Measurements from ENCODE around the gene CIT.

The CIT gene

DNA sequence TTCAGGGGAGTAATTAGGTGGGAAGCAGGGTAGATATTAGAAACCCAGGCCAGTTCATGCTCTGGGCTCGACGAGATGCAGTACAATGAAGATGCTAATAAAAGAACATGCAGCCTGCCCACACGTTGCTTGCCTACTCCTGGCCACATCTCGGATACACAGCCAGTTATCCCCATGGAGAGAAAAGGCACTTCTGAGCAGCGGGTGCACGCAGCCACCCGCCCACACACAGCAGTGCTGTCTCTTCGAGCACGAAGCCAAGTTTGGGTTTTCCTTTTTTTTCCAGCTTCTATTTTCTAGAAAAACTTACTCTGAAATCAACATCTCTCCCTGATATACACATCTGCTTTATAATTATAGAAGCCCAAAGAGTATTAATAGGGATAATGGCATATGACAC lies 85.7 kb downstream of the CIT start:
- H4K20me1 ChIP-seq (ENCODE audit: insufficient read depth, low read length, poor library complexity, severe bottlenecking) = no peaks in the 10 kb centered on the region
- H3F3A ChIP-seq (ENCODE audit: low read depth) = no peaks in the 10 kb centered on the region
- H3K36me3 ChIP-seq (ENCODE audit: insufficient read depth, low read length) = peaks cover 54% of the 10 kb centered on the region; the same call in 1 of the 2 replicates

DNA sequence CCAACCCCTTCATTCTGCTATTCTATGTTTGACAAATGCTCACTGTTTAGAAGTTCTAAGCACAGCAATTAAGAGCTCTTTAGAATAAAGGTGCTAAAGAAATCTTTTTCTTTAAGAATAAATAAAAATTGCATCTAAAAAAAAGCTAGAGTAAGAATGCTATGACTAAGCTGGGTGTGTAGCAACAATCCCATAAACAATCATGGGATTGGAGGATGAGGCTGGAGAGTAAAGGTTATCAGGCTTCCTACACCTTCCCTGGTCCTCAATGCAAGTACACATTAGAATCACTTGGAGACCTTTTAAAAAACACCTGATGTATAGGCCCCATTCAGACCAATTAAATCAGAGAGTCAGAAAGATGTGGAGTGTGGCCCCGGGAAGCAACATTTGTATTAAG lies 88.3 kb downstream of the CIT start:
- Histone ChIP-seq H3K36me3 (ENCODE audit: insufficient read depth, low read length) (peaks cover 57% of the 10 kb centered on the region), H3K4me1 (ENCODE audit: insufficient read depth, low read length, poor library complexity, severe bottlenecking) (no peaks in the 10 kb centered on the region), H3K4me2 (ENCODE audit: low read depth, low read length, poor library complexity, severe bottlenecking) (no peak overlapping the region), H3K27me3 (ENCODE audit: insufficient read depth, low read length, poor library complexity, severe bottlenecking) (no peaks in the 10 kb centered on the region), H3K79me2 (ENCODE audit: insufficient read depth, low read length) (peaks cover 6% of the 10 kb centered on the region; the same call in 1 of the 2 replicates), H3F3A (ENCODE audit: low read depth) (no peaks in the 10 kb centered on the region), H3K4me3 (ENCODE audit: low read length, poor library complexity, severe bottlenecking) (no peak overlapping the region), H3K9me2 (replicated peaks; ENCODE audit: low read depth, low read length) (no peaks in the 10 kb centered on the region), H3K9me3 (ENCODE audit: insufficient read depth, low read depth, low read length) (no peaks in the 10 kb centered on the region), H2AFZ (ENCODE audit: low read length) (no peak overlapping the region), H4K20me1 (ENCODE audit: insufficient read depth, low read length, poor library complexity, severe bottlenecking) (no peaks in the 10 kb centered on the region), H3K9ac (ENCODE audit: low read depth, low read length, poor library complexity, severe bottlenecking) (no peak overlapping the region)
- TF ChIP-seq, protein P1, sequence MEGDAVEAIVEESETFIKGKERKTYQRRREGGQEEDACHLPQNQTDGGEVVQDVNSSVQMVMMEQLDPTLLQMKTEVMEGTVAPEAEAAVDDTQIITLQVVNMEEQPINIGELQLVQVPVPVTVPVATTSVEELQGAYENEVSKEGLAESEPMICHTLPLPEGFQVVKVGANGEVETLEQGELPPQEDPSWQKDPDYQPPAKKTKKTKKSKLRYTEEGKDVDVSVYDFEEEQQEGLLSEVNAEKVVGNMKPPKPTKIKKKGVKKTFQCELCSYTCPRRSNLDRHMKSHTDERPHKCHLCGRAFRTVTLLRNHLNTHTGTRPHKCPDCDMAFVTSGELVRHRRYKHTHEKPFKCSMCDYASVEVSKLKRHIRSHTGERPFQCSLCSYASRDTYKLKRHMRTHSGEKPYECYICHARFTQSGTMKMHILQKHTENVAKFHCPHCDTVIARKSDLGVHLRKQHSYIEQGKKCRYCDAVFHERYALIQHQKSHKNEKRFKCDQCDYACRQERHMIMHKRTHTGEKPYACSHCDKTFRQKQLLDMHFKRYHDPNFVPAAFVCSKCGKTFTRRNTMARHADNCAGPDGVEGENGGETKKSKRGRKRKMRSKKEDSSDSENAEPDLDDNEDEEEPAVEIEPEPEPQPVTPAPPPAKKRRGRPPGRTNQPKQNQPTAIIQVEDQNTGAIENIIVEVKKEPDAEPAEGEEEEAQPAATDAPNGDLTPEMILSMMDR (conservative IDR thresholded peaks at IDR 0.05; ENCODE audit: low read length) = no peak
- TF ChIP-seq EZH2phosphoT487 (IDR thresholded peaks at IDR 0.05; ENCODE audit: borderline replicate concordance) = no peak

More for the DNA sequence above, 85.7 kb downstream of the CIT start:
- no peaks in the 10 kb centered on the region for H3K27me3 ChIP-seq (ENCODE audit: insufficient read depth, low read length, poor library complexity, severe bottlenecking)
- H3K4me3 ChIP-seq (ENCODE audit: low read length, poor library complexity, severe bottlenecking) = no peak overlapping the region
- no peaks in the 10 kb centered on the region for H3K9me2 ChIP-seq (replicated peaks; ENCODE audit: low read depth, low read length)
- H3K79me2 ChIP-seq (ENCODE audit: insufficient read depth, low read length) = peaks cover 6% of the 10 kb centered on the region; the same call in 1 of the 2 replicates
- H3K9ac ChIP-seq (ENCODE audit: low read depth, low read length, poor library complexity, severe bottlenecking) = no peak overlapping the region
- TF ChIP-seq, protein P1 (conservative IDR thresholded peaks at IDR 0.05; ENCODE audit: low read length) = no peak
- TF ChIP-seq EZH2phosphoT487 (IDR thresholded peaks at IDR 0.05; ENCODE audit: borderline replicate concordance) = no peak
- no peaks in the 10 kb centered on the region for H3K4me1 ChIP-seq (ENCODE audit: insufficient read depth, low read length, poor library complexity, severe bottlenecking)
- no peak overlapping the region for H3K4me2 ChIP-seq (ENCODE audit: low read depth, low read length, poor library complexity, severe bottlenecking)
- H2AFZ ChIP-seq (ENCODE audit: low read length) = no peak overlapping the region
- H3K9me3 ChIP-seq (ENCODE audit: insufficient read depth, low read depth, low read length) = no peaks in the 10 kb centered on the region

DNA sequence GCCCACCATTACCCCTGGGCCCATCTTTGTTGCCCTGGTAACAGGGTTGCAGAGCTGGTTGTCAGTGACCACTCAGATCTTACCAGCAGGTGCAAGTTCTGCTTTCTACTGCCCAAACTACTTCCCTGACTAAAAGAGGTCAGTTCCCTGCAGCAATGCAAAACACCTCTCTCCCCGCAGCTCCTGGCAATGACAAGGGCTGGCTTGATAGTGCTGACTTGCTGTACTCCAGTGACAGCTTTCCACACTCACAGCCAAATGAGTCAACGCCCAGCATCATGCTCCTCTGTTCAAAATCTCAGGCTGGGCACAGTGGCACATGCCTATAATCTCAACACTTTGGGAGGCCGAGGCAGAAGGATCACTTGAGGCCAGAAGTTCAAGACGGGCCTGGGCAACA lies 90.6 kb downstream of the CIT start:
- H3K4me2 ChIP-seq (ENCODE audit: low read depth, low read length, poor library complexity, severe bottlenecking) = no peak overlapping the region
- no peaks in the 10 kb centered on the region for H3K9me3 ChIP-seq (ENCODE audit: insufficient read depth, low read depth, low read length)
- H3K27me3 ChIP-seq (ENCODE audit: insufficient read depth, low read length, poor library complexity, severe bottlenecking) = no peaks in the 10 kb centered on the region
- peaks cover 6% of the 10 kb centered on the region; the same call in 1 of the 2 replicates for H3K79me2 ChIP-seq (ENCODE audit: insufficient read depth, low read length)
- H3F3A ChIP-seq (ENCODE audit: low read depth) = no peaks in the 10 kb centered on the region
- no peak for TF ChIP-seq EZH2phosphoT487 (IDR thresholded peaks at IDR 0.05; ENCODE audit: borderline replicate concordance)
- TF ChIP-seq, protein P1 (conservative IDR thresholded peaks at IDR 0.05; ENCODE audit: low read length) = no peak
- H3K36me3 ChIP-seq (ENCODE audit: insufficient read depth, low read length) = peaks cover 65% of the 10 kb centered on the region
- no peak overlapping the region for H3K9ac ChIP-seq (ENCODE audit: low read depth, low read length, poor library complexity, severe bottlenecking)
- no peak overlapping the region for H3K4me3 ChIP-seq (ENCODE audit: low read length, poor library complexity, severe bottlenecking)
- no peaks in the 10 kb centered on the region for H3K9me2 ChIP-seq (replicated peaks; ENCODE audit: low read depth, low read length)
- no peaks in the 10 kb centered on the region for H3K4me1 ChIP-seq (ENCODE audit: insufficient read depth, low read length, poor library complexity, severe bottlenecking)
- no peaks in the 10 kb centered on the region for H4K20me1 ChIP-seq (ENCODE audit: insufficient read depth, low read length, poor library complexity, severe bottlenecking)
- no peak overlapping the region for H2AFZ ChIP-seq (ENCODE audit: low read length)
